CD4-positive, alpha-beta T cell treated with Interleukin-15 for 1 hour (primary cell): ENCODE data around the gene QSER1.
"Not testable (repeated sequence)": the region's sequence is repeated elsewhere in the genome, so short reads cannot be mapped to it uniquely, and the experiment has no call there.

Experiments used
- DNase-seq: peaks from one replicate; pipeline ENCODE4 v3.0.0-alpha.2; 2020

QSER1 gene

GRCh38 chr11:32937283-32937682, 44.7 kb downstream of the QSER1 start:
- DNase-seq, result not testable (repeated sequence)

- no peak for DNase-seq
Measured at GRCh38 chr11:32939046-32939445, 46.4 kb downstream of the QSER1 start.

- no peak for DNase-seq
Measured at GRCh38 chr11:32939866-32940265, 47.3 kb downstream of the QSER1 start.

GRCh38 chr11:32940865-32941264, 48.3 kb downstream of the QSER1 start:
- no peak for DNase-seq

- no peak for DNase-seq
Measured at GRCh38 chr11:32947978-32948377, 55.4 kb downstream of the QSER1 start.

- DNase-seq, result no peak
Measured at GRCh38 chr11:32949739-32950138, 57.1 kb downstream of the QSER1 start.

GRCh38 chr11:32952421-32952820, 59.8 kb downstream of the QSER1 start:
- DNase-seq, result no peak

GRCh38 chr11:32953700-32954099, 61.1 kb downstream of the QSER1 start:
- no peak for DNase-seq

- no peak for DNase-seq
Measured at GRCh38 chr11:32960553-32961164, 68.0 kb downstream of the QSER1 start.

- DNase-seq, result no peak
Measured at GRCh38 chr11:32962016-32962415, 69.4 kb downstream of the QSER1 start.

- no peak for DNase-seq
Measured at GRCh38 chr11:32963721-32964120, 71.1 kb downstream of the QSER1 start.

GRCh38 chr11:32968541-32968940, 75.9 kb downstream of the QSER1 start:
- no peak for DNase-seq

GRCh38 chr11:32972233-32972632, 79.6 kb downstream of the QSER1 start:
- not testable (repeated sequence) for DNase-seq

GRCh38 chr11:32972781-32973180, 80.2 kb downstream of the QSER1 start:
- DNase-seq, result no peak

GRCh38 chr11:32982626-32983025, 90.0 kb downstream of the QSER1 start:
- DNase-seq, result no peak

GRCh38 chr11:32983506-32983905, 90.9 kb downstream of the QSER1 start:
- DNase-seq, result no peak

GRCh38 chr11:32985600-32985999, 93.0 kb downstream of the QSER1 start:
- no peak for DNase-seq

GRCh38 chr11:32987851-32988250, 95.2 kb downstream of the QSER1 start:
- DNase-seq, result no peak

GRCh38 chr11:32990481-32990880, 97.9 kb downstream of the QSER1 start:
- DNase-seq, result no peak

- no peak for DNase-seq
Measured at GRCh38 chr11:32991427-32991826, 98.8 kb downstream of the QSER1 start.

GRCh38 chr11:32991898-32992297, 99.3 kb downstream of the QSER1 start:
- DNase-seq, result no peak

GRCh38 chr11:33000181-33000580, 107.6 kb downstream of the QSER1 start:
- no peak for DNase-seq

- no peak for DNase-seq
Measured at GRCh38 chr11:33001281-33001680, 108.7 kb downstream of the QSER1 start.

- no peak for DNase-seq
Measured at GRCh38 chr11:33001751-33002542, 109.3 kb downstream of the QSER1 start.

GRCh38 chr11:33005175-33005574, 112.6 kb downstream of the QSER1 start:
- DNase-seq, result no peak
